Thyroid gland (tissue), 4 donors: ENCODE results near the gene ULK2.

ENCODE experiments used
- POLR2A ChIP-seq, 2 donors: fragments of 450-650 bp; IDR thresholded peaks; one replicate each; pipeline ENCODE4 v1.6.1; 2017; ENCODE audit warnings: antibody characterized with exemption in 2 of 2, mild to moderate bottlenecking in 2 of 2, moderate library complexity in 1 of 2
- TF ChIP-seq, protein P1 (sequence below), 6 experiments: fragments of 200-600 bp in 3 of 6; fragments of 450-650 bp in 3 of 6; sonication (generic) in 3 of 6; IDR thresholded peaks; one replicate each; pipeline ENCODE4 v1.5.1; 2016 to 2019; ENCODE audit warnings: antibody characterized with exemption in 6 of 6, mild to moderate bottlenecking in 2 of 6, inconsistent platforms in 1 of 6, moderate library complexity in 1 of 6

DNA sequence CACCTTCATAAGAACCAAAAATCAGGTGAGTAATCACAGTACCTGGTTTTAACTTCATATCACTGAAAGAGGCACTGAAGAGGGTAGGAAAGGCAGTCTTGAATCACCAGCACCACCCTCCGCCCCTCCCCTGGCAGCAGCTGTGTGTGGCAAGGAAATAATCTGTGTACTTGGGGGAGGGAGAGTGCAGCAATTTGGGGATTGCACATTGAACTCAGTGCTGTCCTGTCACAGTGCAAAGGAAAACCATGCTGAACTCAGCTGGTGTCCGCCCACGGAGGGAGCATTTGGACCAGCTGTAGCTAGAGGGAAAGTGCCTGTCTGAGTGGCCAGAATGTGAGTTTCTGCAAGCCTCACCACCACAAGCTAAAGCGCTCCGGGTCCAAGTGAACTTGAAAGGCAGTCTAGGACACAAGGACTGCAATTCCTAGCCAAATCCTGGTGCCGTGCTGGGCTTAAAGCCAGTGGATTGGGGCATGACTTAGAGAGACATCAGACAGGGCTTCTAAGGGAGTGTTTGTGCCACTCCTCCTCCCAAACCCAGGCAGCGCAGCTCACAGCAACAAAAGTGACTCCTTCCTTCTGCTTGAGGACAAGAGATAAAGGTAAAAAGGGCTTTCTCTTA lies 79.9 kb downstream of the ULK2 start:
- TF ChIP-seq, protein P1, sequence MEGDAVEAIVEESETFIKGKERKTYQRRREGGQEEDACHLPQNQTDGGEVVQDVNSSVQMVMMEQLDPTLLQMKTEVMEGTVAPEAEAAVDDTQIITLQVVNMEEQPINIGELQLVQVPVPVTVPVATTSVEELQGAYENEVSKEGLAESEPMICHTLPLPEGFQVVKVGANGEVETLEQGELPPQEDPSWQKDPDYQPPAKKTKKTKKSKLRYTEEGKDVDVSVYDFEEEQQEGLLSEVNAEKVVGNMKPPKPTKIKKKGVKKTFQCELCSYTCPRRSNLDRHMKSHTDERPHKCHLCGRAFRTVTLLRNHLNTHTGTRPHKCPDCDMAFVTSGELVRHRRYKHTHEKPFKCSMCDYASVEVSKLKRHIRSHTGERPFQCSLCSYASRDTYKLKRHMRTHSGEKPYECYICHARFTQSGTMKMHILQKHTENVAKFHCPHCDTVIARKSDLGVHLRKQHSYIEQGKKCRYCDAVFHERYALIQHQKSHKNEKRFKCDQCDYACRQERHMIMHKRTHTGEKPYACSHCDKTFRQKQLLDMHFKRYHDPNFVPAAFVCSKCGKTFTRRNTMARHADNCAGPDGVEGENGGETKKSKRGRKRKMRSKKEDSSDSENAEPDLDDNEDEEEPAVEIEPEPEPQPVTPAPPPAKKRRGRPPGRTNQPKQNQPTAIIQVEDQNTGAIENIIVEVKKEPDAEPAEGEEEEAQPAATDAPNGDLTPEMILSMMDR (IDR thresholded peaks at IDR 0.05): no peak
- no peak for TF ChIP-seq POLR2A (IDR thresholded peaks at IDR 0.05)
